ENCODE measurements around the gene PAIP2.

DNA sequence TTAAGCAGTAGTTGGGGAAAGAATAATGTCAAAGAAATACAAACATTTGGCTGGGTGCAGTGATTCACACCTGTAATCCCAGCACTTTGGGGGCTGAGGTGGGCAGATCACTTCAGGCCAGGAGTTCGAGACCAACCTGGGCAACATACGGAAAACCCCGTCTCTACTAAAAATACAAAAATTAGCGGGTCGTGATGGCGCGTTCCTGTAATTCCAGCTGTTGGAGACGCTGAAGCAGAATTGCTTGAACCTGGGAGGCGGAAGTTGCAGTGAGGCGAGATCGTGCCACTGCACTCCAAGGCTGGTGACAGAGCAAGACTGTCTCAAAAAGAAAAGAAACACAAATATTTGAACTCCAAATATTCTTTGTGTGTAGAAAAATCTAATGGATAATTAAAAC is 43.4 kb upstream of the PAIP2 start:
- TF ChIP-seq, protein P1, sequence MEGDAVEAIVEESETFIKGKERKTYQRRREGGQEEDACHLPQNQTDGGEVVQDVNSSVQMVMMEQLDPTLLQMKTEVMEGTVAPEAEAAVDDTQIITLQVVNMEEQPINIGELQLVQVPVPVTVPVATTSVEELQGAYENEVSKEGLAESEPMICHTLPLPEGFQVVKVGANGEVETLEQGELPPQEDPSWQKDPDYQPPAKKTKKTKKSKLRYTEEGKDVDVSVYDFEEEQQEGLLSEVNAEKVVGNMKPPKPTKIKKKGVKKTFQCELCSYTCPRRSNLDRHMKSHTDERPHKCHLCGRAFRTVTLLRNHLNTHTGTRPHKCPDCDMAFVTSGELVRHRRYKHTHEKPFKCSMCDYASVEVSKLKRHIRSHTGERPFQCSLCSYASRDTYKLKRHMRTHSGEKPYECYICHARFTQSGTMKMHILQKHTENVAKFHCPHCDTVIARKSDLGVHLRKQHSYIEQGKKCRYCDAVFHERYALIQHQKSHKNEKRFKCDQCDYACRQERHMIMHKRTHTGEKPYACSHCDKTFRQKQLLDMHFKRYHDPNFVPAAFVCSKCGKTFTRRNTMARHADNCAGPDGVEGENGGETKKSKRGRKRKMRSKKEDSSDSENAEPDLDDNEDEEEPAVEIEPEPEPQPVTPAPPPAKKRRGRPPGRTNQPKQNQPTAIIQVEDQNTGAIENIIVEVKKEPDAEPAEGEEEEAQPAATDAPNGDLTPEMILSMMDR (IDR thresholded peaks at IDR 0.05): no peak
- TF ChIP-seq POLR2AphosphoS5 (IDR thresholded peaks at IDR 0.05) (no peak), POLR2A (IDR thresholded peaks at IDR 0.05) (no peak)
